ENCODE measurements around the gene ELF1. TPM values are rescaled to one million over a fixed set of nuclear protein-coding genes. Genes with fewer than 3 reads are reported as not detected.

Gene ELF1
- 6.9 and 8.8 TPM in 2 replicates for total RNA-seq (2014; rRNA removed; shearing (Covaris generic))

DNA sequence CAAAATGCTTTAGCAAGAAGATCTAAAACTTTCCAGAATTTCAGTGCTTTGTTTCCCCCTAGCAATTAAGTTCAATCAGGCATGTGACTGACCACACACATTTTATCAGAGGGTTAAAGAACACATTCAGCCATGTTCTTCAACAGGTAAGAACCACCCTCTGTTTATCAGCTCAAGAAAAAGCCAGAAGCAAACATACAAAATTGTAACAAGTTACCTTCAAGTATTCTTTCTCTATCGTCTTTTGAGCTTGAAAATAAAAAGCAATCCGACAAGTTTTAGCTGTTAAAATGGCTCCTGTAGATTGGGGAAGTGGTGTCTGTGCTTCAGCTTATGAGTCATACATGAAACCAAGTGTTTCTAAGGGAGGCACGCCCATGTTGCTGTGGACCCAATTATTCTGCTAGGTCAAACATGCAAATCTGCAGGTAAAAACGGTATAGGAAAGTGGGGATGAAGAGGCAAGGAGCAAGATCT, at the start of gene ELF1:
Gene ELF1 (minus strand): TSS at position 306 of the 477 bp plus-strand sequence. CDS start 37,262 bp downstream, outside the sequence.
- DNase-seq (ENCODE audit: low spot score), result peak; percentile 76

GRCh38 chr13:41065078-41065477, 46.0 kb upstream of the ELF1 start:
- DNase-seq (ENCODE audit: low spot score), result no peak

DNA sequence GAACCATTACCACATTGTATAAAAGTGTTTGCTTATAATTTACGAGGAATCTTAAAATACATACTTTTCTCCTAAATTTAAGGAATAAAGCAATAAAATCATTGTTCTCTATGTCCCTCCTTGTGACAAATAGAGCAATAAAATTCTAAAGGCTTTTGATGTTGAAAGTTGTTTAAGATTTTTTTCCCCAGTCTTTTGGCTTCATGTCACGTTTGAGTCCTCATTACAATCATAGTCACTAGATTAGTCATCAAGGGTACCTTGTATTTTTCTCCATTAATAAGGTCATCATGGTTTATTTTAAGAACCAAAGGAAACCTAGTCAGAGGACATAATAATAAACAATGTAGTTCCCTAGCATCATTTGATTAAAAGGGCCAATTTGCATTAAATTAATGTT, 45.4 kb upstream of the ELF1 start:
- DNase-seq (ENCODE audit: low spot score), result peak; percentile 60

GRCh38 chr13:41061914-41062837, 43.1 kb upstream of the ELF1 start:
- DNase-seq (ENCODE audit: low spot score), result peak; percentile 40

DNA sequence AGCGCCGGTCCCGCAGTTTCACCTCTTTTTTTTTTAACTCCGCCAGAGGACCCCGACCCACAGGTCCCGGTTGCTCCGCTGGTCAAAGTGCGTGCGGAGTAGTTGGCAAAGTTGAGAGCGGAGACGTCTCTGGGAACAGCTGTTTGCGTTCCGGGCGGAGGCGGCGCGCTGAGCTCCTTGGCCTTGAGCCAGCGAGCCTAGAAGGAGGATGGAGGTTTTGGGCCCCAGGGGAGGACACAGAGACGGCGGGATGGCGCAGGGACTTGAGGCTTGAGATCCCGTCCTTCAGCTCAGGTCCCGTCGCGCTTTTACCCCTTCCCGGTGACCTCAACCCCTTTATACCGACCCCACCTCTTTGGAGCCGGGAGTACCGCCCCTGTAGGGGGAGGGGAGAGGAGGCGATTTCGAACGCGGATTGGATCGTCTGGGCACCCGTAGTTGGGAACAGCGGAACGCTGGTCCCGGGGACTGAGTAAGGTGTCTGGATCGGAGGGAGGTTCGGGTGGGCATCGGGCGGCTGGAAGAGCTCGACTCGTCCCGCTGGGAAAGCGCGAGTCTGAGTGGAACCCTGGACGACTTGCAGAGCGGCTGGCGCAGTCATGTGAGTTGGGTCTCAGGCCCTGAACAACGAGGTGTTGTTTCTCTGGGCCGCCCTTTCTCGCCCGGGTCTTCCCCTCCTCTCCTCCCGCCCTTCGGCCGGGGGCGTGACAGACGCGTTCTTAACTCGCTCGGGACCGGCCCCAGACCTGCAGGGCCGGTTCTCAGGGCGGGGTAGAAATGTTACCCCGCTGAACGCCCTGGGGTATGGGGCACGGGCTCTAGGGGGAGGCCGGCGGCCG, 42.2 kb upstream of the ELF1 start, which contains the start of gene WBP4:
Gene WBP4 (plus strand): TSS at position 435 of the 839 bp plus-strand sequence. CDS start 165 bp downstream, at position 600.
- DNase-seq (ENCODE audit: low spot score), result peak; percentile 85

- peak; percentile 73 for DNase-seq (ENCODE audit: low spot score)
Measured at GRCh38 chr13:41060724-41061074, 41.6 kb upstream of the ELF1 start.

GRCh38 chr13:41060082-41060723, 41.1 kb upstream of the ELF1 start:
- DNase-seq (ENCODE audit: low spot score), result peak; percentile 81

DNA sequence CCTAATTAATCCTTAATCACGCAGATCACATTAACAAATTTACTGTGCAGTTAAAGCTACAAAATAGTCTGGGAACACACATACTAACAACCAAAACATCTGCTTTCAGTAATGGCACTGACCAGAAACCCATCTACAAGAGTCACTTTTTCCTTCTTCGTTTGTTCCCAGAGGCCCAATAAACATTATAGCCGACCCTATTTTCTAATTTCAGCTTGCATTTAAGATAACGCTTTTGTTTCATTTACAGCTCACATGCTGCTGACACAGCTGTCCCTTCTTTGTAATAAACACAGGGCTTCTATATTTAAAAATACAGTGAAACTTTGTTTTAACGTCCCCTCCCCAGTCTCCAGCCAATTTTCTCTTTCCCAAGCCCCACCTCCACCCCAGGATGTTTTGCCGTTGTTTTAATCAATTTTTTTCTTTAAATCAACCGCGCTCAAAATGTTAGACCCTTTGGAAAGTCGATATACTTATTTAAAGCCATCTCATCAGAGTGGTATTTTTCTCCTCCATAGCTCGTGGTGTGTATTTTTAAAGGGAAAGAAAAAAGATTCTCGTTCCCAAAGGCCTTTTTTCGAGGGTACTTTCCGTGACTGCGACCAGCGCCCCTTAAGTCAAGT, 40.5 kb upstream of the ELF1 start:
- peak; percentile 8 for DNase-seq (ENCODE audit: low spot score)

DNA sequence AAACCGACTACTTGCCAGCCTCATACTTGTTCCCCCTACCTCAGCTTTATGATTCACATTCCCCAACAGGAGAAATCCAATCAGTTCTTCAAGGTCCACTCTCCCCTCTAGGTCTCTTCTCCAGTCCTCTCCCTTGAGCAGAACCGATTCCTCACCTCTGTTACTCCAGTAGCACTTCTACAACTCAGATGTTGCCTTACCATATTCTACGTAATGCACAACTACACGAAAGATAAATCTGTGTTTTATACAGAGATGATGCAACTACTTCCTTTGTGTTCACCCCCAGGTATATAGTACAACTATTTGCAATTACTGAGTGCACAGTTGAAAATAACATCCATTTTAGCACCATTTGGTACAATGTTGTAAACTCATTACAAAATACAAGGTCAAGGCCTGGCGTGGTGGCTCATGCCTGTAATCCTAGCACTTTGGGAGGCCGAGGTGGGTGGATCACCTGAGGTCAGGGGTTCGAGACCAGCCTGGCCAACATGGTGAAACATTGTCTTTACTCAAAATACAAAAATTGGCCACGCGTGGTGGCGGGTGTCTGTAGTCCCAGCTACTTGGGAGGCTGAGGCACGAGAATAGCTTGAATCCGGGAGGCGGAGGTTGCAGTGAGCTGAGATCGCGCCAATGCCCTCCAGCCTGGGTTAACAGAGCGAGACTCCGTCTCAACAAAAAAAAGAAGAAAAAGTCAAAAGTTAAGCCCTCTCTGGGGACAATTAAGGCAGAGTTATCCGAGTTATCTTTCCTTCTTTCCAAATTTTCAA, 39.4 kb upstream of the ELF1 start:
- DNase-seq (ENCODE audit: low spot score), result no peak

DNA sequence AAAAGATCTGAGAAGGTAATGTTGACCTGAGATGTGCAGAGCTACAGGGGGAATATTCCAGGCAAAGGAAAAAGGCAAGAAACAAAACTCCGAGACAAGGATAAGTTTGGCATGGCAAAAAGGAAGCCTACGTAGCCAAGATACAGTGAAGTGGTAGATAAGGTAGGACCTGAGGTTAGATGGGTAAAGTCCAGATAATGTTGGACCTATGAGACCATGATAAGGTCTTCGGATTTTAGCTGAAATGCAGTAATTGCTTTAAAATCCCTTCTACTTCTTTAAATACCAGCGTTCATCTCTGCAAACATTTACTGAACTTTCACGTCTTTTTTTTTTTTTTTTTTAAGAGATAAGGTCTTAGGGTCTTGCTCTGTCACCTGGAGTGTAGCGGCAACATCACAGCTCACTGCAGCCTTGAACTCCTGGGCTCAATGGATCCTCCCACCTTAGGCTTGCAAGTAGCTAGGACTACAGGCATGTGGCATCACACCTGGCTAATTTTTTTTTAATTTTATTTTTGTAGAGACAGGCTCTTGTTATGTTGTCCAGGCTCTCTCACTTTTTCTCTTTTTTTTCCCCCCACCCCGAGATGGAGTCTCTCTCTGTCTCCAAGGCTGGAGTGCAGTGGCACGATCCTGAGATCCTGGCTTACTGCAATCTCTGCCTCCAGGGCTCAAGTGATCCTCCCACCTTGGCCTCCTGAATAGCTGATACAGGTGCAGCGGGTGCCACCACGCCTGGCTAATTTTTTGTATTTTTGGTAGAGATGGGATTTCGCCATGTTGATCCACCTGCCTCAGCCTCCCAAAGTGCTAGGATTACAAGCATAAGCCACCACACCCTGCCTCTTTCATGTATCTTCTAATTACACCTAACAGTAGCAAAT, 38.0 kb upstream of the ELF1 start:
- DNase-seq (ENCODE audit: low spot score), result no peak

- no peak for DNase-seq (ENCODE audit: low spot score)
Measured at GRCh38 chr13:41056194-41056593, 37.1 kb upstream of the ELF1 start.

- no peak for DNase-seq (ENCODE audit: low spot score)
Measured at GRCh38 chr13:41054919-41055619, 36.0 kb upstream of the ELF1 start.

GRCh38 chr13:41054212-41054877, 35.2 kb upstream of the ELF1 start:
- DNase-seq (ENCODE audit: low spot score), result peak; percentile 66

DNA sequence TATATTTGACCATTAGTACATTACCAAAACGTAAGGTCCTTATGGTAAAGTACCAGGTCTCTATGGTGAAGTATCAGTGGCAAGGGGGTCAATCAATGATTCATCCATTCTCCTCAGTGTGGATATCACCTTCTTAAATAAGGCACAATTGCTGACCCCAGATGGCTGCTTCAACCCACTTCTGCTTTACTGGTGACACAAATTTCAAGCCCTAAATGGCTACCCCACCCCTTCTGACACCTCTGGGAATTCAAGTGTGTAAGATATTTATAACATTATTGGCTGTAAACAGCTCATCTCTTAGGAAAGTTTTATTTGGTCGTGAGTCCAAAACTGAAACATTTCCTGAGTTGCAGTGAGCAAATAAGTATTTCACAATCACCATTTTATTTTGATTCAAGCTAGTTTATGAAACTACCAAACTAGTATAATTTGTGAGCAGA, 34.3 kb upstream of the ELF1 start:
- DNase-seq (ENCODE audit: low spot score), result no peak

- no peak for DNase-seq (ENCODE audit: low spot score)
Measured at GRCh38 chr13:41052441-41052840, 33.3 kb upstream of the ELF1 start.

DNA sequence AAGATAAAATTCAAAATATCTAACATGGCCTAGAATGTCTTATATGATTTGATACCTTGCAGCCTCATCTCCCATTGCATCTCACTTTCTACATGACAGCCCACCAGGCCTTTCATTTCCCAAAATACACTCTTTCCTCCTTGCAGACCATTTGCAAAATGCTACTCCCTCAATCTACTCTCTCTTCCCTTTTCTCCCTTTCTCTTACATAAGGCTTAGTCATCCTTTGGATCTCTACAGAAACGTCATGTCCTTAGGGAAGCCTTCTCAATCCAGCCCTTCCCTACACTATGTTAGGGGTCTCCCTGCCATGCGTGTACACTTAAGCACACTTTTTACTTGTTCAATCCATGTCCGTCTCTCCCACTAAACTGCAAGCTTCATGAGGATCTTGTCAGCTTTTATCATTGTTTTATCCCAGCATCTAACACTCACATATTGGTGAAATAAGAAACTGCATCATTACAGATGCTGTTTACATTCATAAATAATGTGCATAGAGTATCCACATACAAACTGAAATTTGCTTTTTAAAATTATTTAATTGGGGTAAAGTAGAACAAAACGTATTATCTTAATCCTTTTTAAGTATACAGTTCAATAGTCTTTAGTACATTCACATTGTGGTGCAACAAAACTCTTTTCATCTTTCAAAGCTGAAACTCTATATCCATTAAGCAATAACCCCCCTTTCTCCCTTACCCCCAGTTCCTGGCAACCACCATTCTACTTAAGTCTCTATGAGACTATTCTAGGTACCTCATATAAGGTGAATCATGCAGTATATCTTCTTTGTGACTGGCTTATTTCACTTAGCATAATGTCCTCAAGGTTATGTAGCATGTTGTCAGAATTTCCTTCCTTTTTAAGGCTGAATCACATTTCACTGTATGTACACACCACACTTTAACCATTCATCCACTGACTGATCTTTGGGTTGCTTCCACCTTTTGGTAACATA, 30.6 kb upstream of the ELF1 start:
- DNase-seq (ENCODE audit: low spot score), result no peak

DNA sequence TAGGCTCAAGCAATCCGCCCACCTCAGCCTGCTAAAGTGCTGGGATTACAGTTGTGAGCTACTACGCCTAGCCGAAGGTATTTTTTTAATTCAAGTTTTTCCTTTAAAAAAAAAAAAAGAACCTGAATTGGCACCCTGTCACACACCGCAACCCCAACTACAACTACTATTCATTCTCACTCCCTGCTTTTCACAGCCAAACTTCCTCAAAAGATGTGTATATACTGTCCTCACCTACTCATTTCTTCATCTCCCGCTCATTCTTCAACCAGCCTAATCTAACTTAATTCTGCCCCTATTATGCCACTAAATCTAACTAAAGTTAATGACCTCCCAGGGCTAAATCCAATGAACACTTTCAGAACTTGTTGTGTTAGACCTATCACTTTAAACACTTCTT, 29.5 kb upstream of the ELF1 start:
- DNase-seq (ENCODE audit: low spot score), result no peak
